Thyroid gland (tissue), 4 donors: ENCODE measurements around the gene IGFBPL1. TPM values are rescaled to one million over a fixed set of nuclear protein-coding genes. Genes with fewer than 3 reads are reported as not detected.

Experiments used
- DNase-seq, 2 donors: peaks; one replicate each; pipeline ENCODE4 v3.0.0-alpha.2; 2019
- H3K27ac ChIP-seq, 3 donors: fragments of 200-600 bp; sonication (generic); 1 replicate in 2 of 3; 2 replicates in 1 of 3; pipeline ENCODE4 v1.5.1; 2016 to 2019; ENCODE audit warnings: mild to moderate bottlenecking in 1 of 3, moderate library complexity in 1 of 3
- H3K27me3 ChIP-seq: fragments of 200-600 bp; sonication (generic); one replicate; pipeline ENCODE4 v1.5.1; 2019
- H3K36me3 ChIP-seq, 2 donors: fragments of 200-600 bp; sonication (generic); one replicate each; pipeline ENCODE4 v1.5.1; 2016 to 2019
- H3K4me1 ChIP-seq, 2 donors: fragments of 200-600 bp; sonication (generic); one replicate each; pipeline ENCODE4 v1.5.1; 2017 to 2019
- H3K4me3 ChIP-seq, 3 donors: fragments of 200-600 bp; sonication (generic); replicated peaks in 1 of 3; 1 replicate in 2 of 3; 2 replicates in 1 of 3; pipeline ENCODE4 v1.5.1; 2016; ENCODE audit warnings: mild to moderate bottlenecking in 1 of 3
- H3K9me3 ChIP-seq: fragments of 200-600 bp; sonication (generic); one replicate; pipeline ENCODE4 v1.5.1; 2017
- CTCF ChIP-seq, 6 experiments: fragments of 200-600 bp in 3 of 6; fragments of 450-650 bp in 3 of 6; sonication (generic) in 3 of 6; IDR thresholded peaks; one replicate each; pipeline ENCODE4 v1.5.1; 2016 to 2019; ENCODE audit warnings: antibody characterized with exemption in 6 of 6, mild to moderate bottlenecking in 2 of 6, inconsistent platforms in 1 of 6, moderate library complexity in 1 of 6
- POLR2A ChIP-seq, 2 donors: fragments of 450-650 bp; IDR thresholded peaks; one replicate each; pipeline ENCODE4 v1.6.1; 2017; ENCODE audit warnings: antibody characterized with exemption in 2 of 2, mild to moderate bottlenecking in 2 of 2, moderate library complexity in 1 of 2
- WGBS, 2 donors: methylation state at CpG; one replicate each; pipeline ENCODE4 v1.1.5; 2017; 5-methylcytosine and 5-hydroxymethylcytosine counted together
- intact Hi-C: fragments of 100-400 bp; cut with DNase I; formaldehyde crosslinking; loops from one replicate; pipeline ENCODE4 v1.15.1; 2023
- total RNA-seq, 4 donors: library from RNA; depleted of rRNA; stranded (reverse); fragments of >200 nt; gene quantifications; one replicate each; pipeline ENCODE4 v1.2.3, GENCODE V29; 2016

The IGFBPL1 gene
- total RNA-seq, 4 donors from 2014 or later: 20.3 to 116 (median 29.1) TPM

GRCh38 chr9:38422555-38423260 lies 1.5 kb downstream of the IGFBPL1 start:
- DNase-seq: peak; percentile 76
- peaks cover 42 to 57% of the 10 kb centered on the region in 2 donors for H3K4me1 ChIP-seq
- no peaks in the 10 kb centered on the region for H3K9me3 ChIP-seq
- 53 to 54% methylated on average over 7 of the region's 7 CpGs for WGBS, 2 donors
- TF ChIP-seq CTCF (IDR thresholded peaks at IDR 0.05): no peak
- TF ChIP-seq POLR2A (IDR thresholded peaks at IDR 0.05): peak in 1 of 2 donors; percentile 19
- H3K4me3 ChIP-seq: peak overlapping the region in 1 of 3 donors; percentile 34
- intact Hi-C loops: no loop called here
- no peaks in the 10 kb centered on the region for H3K36me3 ChIP-seq
- no peaks in the 10 kb centered on the region for H3K27me3 ChIP-seq
- H3K27ac ChIP-seq: peak overlapping the region in 2 of 3 donors; percentile 60 to 74

DNA sequence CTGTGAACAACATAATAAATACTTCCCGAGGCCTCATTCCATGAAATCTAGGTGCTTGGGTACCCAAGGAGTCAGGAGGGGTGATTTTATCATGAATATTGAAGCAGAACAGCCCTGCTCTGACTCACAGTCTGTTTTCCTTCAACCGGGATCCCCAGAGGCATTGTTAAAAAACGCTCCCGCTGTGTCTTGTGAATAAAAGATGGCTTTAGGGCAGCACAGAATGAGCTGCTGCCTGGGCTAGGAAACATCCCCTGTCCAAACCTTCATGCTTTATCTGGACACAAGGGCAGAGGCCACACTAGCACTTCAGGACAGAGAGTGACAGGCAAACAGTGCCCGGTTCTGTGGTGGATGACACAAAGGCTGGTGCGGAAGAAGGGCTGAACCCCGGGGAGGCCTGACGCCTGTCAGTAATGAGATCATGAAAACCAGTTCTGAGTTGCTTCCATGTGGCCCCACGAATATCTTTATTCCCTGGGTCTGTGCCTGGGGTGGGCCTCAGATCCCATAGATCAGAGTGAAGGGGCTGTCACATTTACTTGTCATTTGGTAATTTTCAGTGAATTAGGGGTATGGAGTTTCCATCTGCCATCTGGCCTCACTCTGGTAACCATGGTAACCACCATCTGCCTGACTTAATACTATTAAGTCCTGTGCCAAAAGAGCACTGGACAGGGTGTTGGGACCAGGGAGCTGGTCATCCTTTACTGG lies 2.6 kb downstream of the IGFBPL1 start:
- 40 to 54% methylated on average over 9 of the region's 9 CpGs for WGBS, 2 donors
- H3K36me3 ChIP-seq: no peaks in the 10 kb centered on the region
- peaks cover 50 to 66% of the 10 kb centered on the region in 2 donors for H3K4me1 ChIP-seq
- no peaks in the 10 kb centered on the region for H3K27me3 ChIP-seq
- intact Hi-C loops: no loop called here
- no peaks in the 10 kb centered on the region for H3K9me3 ChIP-seq
- H3K4me3 ChIP-seq: no peak overlapping the region
- DNase-seq: peak; percentile 38 to 43
- TF ChIP-seq CTCF (IDR thresholded peaks at IDR 0.05) (no peak), POLR2A (IDR thresholded peaks at IDR 0.05) (no peak)
- H3K27ac ChIP-seq: peak overlapping the region in 2 of 3 donors; percentile 13 to 74

DNA sequence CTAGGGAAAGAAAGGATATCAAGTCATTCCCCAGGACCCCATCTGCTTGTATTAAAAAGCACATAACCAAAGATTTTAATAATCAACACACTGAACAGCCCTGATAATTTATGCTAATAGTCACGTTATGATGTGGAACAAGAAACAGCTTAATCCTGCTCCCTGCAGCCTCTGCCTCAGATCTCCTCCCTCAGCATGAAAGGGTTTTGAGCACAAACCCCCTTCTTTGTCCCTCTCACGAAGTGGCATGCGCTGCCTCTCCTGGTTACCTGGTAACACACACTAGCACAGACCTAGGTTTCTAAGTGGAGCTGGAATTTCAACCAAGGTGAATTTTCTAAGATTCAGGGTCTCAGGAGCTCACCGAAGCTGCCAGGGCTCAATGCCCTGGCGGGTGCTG lies 5.1 kb downstream of the IGFBPL1 start:
- DNase-seq: peak; percentile 49 to 56
- intact Hi-C loops: no loop called here
- H3K27me3 ChIP-seq: no peaks in the 10 kb centered on the region

GRCh38 chr9:38418366-38418765 lies 5.9 kb downstream of the IGFBPL1 start:
- DNase-seq: peak; percentile 56 to 63
- intact Hi-C loops: no loop called here
- 70% methylated on average over 1 of the region's 1 CpG for WGBS, 2 donors
- no peak overlapping the region for H3K4me3 ChIP-seq
- H3K27me3 ChIP-seq: no peaks in the 10 kb centered on the region
- peaks cover 49 to 65% of the 10 kb centered on the region in 2 donors for H3K4me1 ChIP-seq
- H3K27ac ChIP-seq: peak overlapping the region; percentile 29 to 81 (median 58)
- no peaks in the 10 kb centered on the region for H3K36me3 ChIP-seq
- H3K9me3 ChIP-seq: no peaks in the 10 kb centered on the region
- TF ChIP-seq CTCF (IDR thresholded peaks at IDR 0.05) (no peak), POLR2A (IDR thresholded peaks at IDR 0.05) (no peak)

More for the DNA sequence above, 5.1 kb downstream of the IGFBPL1 start:
- no peak overlapping the region for H3K27ac ChIP-seq
- peaks cover 49 to 66% of the 10 kb centered on the region in 2 donors for H3K4me1 ChIP-seq
- no peaks in the 10 kb centered on the region for H3K36me3 ChIP-seq
- H3K4me3 ChIP-seq: no peak overlapping the region
- TF ChIP-seq CTCF (IDR thresholded peaks at IDR 0.05) (no peak), POLR2A (IDR thresholded peaks at IDR 0.05) (no peak)
- H3K9me3 ChIP-seq: no peaks in the 10 kb centered on the region
- WGBS, 2 donors: 38 to 46% methylated on average over 5 of the region's 5 CpGs
